ENCODE results near the gene DOP1B.
A peak's percentile ranks its signal among the peaks of the same experiment; 100 is the strongest.
"Not testable (repeated sequence)": the region's sequence is repeated elsewhere in the genome, so short reads cannot be mapped to it uniquely, and the experiment has no call there.

Gene DOP1B

GRCh38 chr21:36156815-36157670, at the start of gene DOP1B:
Gene DOP1B, plus strand, starts transcription at chr21:36156824. Its CDS starts 7,910 bp downstream, at chr21:36164734.
- peak; percentile 20 for DNase-seq (ENCODE audit: low spot score)

GRCh38 chr21:36109868-36110267, 46.8 kb upstream of the DOP1B start:
- no peak for DNase-seq (ENCODE audit: low spot score)

- no peak for DNase-seq (ENCODE audit: low spot score)
These were observed 45.4 kb upstream of the DOP1B start for GRCh38 chr21:36111238-36111637.

GRCh38 chr21:36113647-36114428, 42.8 kb upstream of the DOP1B start:
- DNase-seq (ENCODE audit: low spot score) = peak; percentile 51

GRCh38 chr21:36115138-36115730, 41.4 kb upstream of the DOP1B start:
- DNase-seq (ENCODE audit: low spot score) = no peak

GRCh38 chr21:36117286-36117741, 39.3 kb upstream of the DOP1B start:
- DNase-seq (ENCODE audit: low spot score) = no peak

GRCh38 chr21:36120304-36120888, 36.2 kb upstream of the DOP1B start:
- no peak for DNase-seq (ENCODE audit: low spot score)

- no peak for DNase-seq (ENCODE audit: low spot score)
These were observed 33.6 kb upstream of the DOP1B start for GRCh38 chr21:36122977-36123376.

- DNase-seq (ENCODE audit: low spot score) = no peak
These were observed 32.2 kb upstream of the DOP1B start for GRCh38 chr21:36124395-36124794.

GRCh38 chr21:36125512-36126207, 31.0 kb upstream of the DOP1B start:
- peak; percentile 68 for DNase-seq (ENCODE audit: low spot score)

- no peak for DNase-seq (ENCODE audit: low spot score)
These were observed 30.4 kb upstream of the DOP1B start for GRCh38 chr21:36126208-36126565.

- no peak for DNase-seq (ENCODE audit: low spot score)
These were observed 30.0 kb upstream of the DOP1B start for GRCh38 chr21:36126621-36127110.

GRCh38 chr21:36127250-36127904, 29.2 kb upstream of the DOP1B start:
- no peak for DNase-seq (ENCODE audit: low spot score)

GRCh38 chr21:36127977-36128376, 28.6 kb upstream of the DOP1B start:
- DNase-seq (ENCODE audit: low spot score) = no peak

GRCh38 chr21:36129219-36129618, 27.4 kb upstream of the DOP1B start:
- no peak for DNase-seq (ENCODE audit: low spot score)

- not testable (repeated sequence) for DNase-seq (ENCODE audit: low spot score)
These were observed 26.2 kb upstream of the DOP1B start for GRCh38 chr21:36130414-36130762.

GRCh38 chr21:36130839-36131238, 25.8 kb upstream of the DOP1B start:
- not testable (repeated sequence) for DNase-seq (ENCODE audit: low spot score)

GRCh38 chr21:36132696-36133095, 23.9 kb upstream of the DOP1B start:
- DNase-seq (ENCODE audit: low spot score) = no peak

- peak; percentile 50 for DNase-seq (ENCODE audit: low spot score)
These were observed 21.7 kb upstream of the DOP1B start, which contains the start of gene CBR3 for GRCh38 chr21:36134803-36135390. Gene CBR3, plus strand, starts transcription at chr21:36135079. Its CDS starts 114 bp downstream, at chr21:36135193.

GRCh38 chr21:36135391-36136102, 21.1 kb upstream of the DOP1B start:
- DNase-seq (ENCODE audit: low spot score) = peak; percentile 60

Measured in CD4-positive, alpha-beta T cell treated with Interleukin-2 at 100 ng/mL for 4 hours (primary cell).